RWPE1 (cell line): ENCODE data around the gene CMTM2.

Experiments used
- CTCF ChIA-PET: fragments of 350-600 bp; sonication (Branson Sonifier 250); formaldehyde crosslinking; extraction: SDS; loops from one replicate; lab custom pipeline; 2021; lab: Yijun Ruan, JAX
- POLR2A ChIA-PET: fragments of 400-600 bp; formaldehyde crosslinking; extraction: SDS; loops from one replicate; lab custom pipeline; 2020; ENCODE audit warnings: antibody characterized with exemption; ENCODE audit not compliant: low non-redundant PET; lab: Yijun Ruan, JAX
- DNase-seq: peaks from one replicate; pipeline ENCODE4 v3.0.0; 2012; ENCODE audit warnings: low spot score
- H3K27ac ChIP-seq: fragments of 450-650 bp; 2 replicates; pipeline ENCODE4 v1.5.1; 2017
- CTCF ChIP-seq: fragments of 450-650 bp; conservative IDR thresholded peaks from 2 replicates; pipeline ENCODE4 v1.5.1; 2017; ENCODE audit warnings: low read depth, mild to moderate bottlenecking

The CMTM2 gene

DNA sequence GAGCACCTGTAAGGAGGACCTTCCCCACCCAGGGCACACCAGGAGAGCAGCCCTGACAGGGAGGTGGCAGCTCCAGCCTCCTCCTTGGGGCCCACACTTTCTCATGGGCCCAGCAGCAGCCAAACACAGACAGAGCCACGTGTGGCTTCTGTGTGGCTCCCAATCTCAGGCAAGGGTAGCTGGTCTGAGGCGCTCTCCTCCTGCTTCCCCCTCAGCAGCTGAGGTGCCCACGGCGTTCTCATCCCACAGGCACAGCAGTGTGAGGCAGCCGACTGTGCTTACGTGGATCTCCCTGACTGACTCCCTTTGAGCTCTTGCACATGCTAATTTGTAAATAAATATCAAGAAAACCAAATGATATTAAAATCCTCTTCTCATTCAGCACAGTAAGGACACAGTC lies 56.1 kb downstream of the CMTM2 start:
- CTCF ChIA-PET, result no interaction called here
- no peak for DNase-seq
- TF ChIP-seq CTCF, result no peak
- H3K27ac ChIP-seq, result no peak overlapping the region
- POLR2A ChIA-PET, result no interaction called here

DNA sequence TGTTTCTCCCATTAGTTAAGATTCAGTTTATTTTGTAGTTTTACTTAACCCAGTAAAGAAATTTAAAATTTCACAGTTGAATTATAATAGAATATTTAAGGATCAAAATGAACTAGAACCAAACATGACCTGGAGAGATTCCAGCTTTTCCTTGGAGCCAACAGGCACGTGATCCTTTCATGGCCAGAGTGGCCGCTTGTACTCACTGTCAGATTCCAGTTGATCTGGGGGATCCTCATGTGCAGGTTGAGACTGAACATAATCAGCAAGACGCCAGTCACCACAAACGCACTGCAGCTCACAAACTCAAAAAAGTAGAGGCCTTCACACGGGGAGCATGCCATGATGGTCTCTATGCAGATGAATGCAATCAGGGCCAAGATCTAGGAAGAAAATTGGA lies 56.9 kb downstream of the CMTM2 start:
- no peak overlapping the region for H3K27ac ChIP-seq
- ChIA-PET POLR2A (no interaction called here), CTCF (interaction anchor here (0.8 kb wide), 1 partner anchor 14 kb away, joined by 10 read pairs; no protein-coding TSS in a partner anchor)
- TF ChIP-seq CTCF, result no peak
- no peak for DNase-seq

- no peak overlapping the region for H3K27ac ChIP-seq
- CTCF ChIA-PET, result no interaction called here
- no peak for TF ChIP-seq CTCF
- DNase-seq, result no peak
- POLR2A ChIA-PET, result no interaction called here
These were observed 58.5 kb downstream of the CMTM2 start for GRCh38 chr16:66637806-66638205.
